B cell (primary cell): ENCODE results near the gene HOXB13.

ENCODE experiments used
- EZH2 ChIP-seq: IDR thresholded peaks from 2 replicates; pipeline ENCODE4 v1.6.1; 2012; ENCODE audit warnings: borderline replicate concordance, low read depth, mild to moderate bottlenecking, moderate library complexity, low read length; ENCODE audit not compliant: insufficient read depth, poor library complexity, severe bottlenecking
- TF ChIP-seq, protein P1 (sequence below): fragments of 200-600 bp; IDR thresholded peaks from one replicate; pipeline ENCODE4 v1.8.0; 2022; ENCODE audit warnings: antibody characterized with exemption, mild to moderate bottlenecking

DNA sequence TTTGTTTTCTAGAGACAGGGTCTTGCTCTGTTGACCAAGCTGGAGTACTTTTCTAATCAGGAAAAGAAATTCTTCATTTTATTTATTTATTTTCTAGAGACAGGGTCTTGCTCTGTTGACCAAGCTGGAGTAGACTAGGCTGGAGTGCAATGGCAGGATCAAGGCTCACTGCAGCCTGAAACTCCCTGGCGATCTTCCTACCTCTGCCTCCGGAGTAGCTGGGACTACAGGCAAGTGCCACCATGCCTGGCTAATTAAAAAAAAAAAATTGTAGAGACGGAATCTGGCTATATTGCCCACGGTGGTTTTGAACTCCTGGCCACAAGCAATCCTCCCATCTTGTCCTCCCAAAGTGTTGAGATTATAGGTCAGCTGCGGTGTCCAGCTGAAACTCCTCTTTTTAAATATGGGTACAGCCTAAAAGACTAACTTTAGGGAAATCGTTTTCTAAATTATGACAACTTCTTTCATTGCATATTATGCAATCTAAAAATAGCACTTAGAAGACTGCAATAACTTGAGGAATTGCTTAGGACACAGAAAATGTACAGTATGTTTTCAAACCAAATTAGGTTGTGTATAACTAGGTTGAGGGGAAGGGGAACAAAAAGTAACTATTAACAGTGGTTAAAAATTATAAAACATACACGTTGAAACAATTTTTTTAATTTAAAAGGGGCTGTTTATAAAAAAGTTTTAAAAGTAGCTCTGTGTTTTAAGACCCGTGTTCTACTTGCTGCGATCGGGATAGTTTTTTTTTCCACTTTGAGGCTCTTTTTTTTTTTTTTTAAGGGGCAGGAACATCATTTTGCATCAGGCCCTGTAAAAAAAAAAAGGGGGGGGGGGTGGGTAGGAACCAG lies 11.0 kb downstream of the HOXB13 start:
- TF ChIP-seq, protein P1, sequence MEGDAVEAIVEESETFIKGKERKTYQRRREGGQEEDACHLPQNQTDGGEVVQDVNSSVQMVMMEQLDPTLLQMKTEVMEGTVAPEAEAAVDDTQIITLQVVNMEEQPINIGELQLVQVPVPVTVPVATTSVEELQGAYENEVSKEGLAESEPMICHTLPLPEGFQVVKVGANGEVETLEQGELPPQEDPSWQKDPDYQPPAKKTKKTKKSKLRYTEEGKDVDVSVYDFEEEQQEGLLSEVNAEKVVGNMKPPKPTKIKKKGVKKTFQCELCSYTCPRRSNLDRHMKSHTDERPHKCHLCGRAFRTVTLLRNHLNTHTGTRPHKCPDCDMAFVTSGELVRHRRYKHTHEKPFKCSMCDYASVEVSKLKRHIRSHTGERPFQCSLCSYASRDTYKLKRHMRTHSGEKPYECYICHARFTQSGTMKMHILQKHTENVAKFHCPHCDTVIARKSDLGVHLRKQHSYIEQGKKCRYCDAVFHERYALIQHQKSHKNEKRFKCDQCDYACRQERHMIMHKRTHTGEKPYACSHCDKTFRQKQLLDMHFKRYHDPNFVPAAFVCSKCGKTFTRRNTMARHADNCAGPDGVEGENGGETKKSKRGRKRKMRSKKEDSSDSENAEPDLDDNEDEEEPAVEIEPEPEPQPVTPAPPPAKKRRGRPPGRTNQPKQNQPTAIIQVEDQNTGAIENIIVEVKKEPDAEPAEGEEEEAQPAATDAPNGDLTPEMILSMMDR: no peak
- TF ChIP-seq EZH2: no peak
